HEK293 (cell line): ENCODE results near the gene KRAS.

Experiments
- MZF1 ChIP-seq: fragments of 450-650 bp; formaldehyde crosslinking; IDR thresholded peaks from 2 replicates; pipeline ENCODE4 v1.5.1; 2017; ENCODE audit warnings: missing biosample characterization, missing genetic modification characterization, borderline replicate concordance
- ZNF184 ChIP-seq: fragments of 450-650 bp; IDR thresholded peaks from 2 replicates; pipeline ENCODE4 v1.5.1; 2018; ENCODE audit warnings: missing biosample characterization, mild to moderate bottlenecking, missing genetic modification characterization
- ZNF341 ChIP-seq: fragments of 450-650 bp; formaldehyde crosslinking; IDR thresholded peaks from 2 replicates; pipeline ENCODE4; 2016; ENCODE audit warnings: low read depth, missing biosample characterization, missing genetic modification characterization
- ZNF416 ChIP-seq: fragments of 450-650 bp; formaldehyde crosslinking; IDR thresholded peaks from 2 replicates; pipeline ENCODE4 v1.5.1; 2016; ENCODE audit warnings: missing biosample characterization, missing genetic modification characterization
- TF ChIP-seq, protein P1 (sequence below): fragments of 450-650 bp; formaldehyde crosslinking; IDR thresholded peaks from 2 replicates; pipeline ENCODE4 v1.5.1; 2016; ENCODE audit warnings: missing biosample characterization, missing genetic modification characterization

DNA sequence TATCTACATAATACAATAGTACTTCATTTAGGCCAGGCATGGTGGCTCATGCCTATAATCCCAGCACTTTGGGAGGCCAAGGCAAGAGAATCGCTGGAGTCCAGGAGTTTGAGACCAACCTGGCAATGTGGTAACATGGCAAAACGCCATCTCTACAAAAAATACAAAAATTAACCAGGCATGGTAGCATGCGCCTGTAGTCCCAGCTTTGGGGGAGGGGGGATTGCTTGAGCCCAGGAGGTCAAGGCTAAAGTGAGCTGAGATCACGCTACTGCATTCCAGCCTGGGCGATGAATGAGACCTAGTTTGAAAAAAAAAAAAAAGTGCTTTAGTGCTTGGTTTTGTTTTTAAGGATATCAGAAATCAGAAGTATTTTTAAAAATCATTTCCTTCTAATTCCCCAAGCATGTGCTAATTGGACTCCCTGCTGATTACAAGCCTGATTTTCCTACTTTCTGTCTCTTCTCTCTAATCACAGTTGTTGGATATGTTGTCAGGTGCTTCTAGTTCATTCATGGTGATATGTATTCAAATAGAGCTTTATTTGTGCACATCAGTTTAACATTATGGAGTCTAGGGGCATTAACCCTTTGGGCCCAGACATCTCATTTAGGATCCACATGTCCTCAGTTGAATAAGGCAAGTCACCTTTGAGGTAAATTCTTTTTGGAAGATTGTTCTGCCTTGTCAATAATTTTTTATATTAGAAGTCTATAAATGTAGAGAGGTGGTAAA is 7.0 kb upstream of the KRAS start:
- TF ChIP-seq, protein P1, sequence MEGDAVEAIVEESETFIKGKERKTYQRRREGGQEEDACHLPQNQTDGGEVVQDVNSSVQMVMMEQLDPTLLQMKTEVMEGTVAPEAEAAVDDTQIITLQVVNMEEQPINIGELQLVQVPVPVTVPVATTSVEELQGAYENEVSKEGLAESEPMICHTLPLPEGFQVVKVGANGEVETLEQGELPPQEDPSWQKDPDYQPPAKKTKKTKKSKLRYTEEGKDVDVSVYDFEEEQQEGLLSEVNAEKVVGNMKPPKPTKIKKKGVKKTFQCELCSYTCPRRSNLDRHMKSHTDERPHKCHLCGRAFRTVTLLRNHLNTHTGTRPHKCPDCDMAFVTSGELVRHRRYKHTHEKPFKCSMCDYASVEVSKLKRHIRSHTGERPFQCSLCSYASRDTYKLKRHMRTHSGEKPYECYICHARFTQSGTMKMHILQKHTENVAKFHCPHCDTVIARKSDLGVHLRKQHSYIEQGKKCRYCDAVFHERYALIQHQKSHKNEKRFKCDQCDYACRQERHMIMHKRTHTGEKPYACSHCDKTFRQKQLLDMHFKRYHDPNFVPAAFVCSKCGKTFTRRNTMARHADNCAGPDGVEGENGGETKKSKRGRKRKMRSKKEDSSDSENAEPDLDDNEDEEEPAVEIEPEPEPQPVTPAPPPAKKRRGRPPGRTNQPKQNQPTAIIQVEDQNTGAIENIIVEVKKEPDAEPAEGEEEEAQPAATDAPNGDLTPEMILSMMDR = no peak
- no peak for TF ChIP-seq ZNF416 (tag by site-specific recombination)
- TF ChIP-seq ZNF184 = no peak
- TF ChIP-seq ZNF341 (tag by site-specific recombination) = no peak
- no peak for TF ChIP-seq MZF1 (tag by site-specific recombination)
